Suprapubic skin (tissue), 4 donors: ENCODE results near the gene RAP1A. TPM values are rescaled to one million over a fixed set of nuclear protein-coding genes. Genes with fewer than 3 reads are reported as not detected.
A peak's percentile ranks its signal among the peaks of the same experiment; 100 is the strongest.

Experiments used
- DNase-seq, 2 donors: peaks; one replicate each; pipeline ENCODE4 v3.0.0-alpha.2; 2019; ENCODE audit warnings: low spot score in 2 of 2
- H3K27ac ChIP-seq: fragments of 200-600 bp; sonication (generic); one replicate; pipeline ENCODE4 v1.5.1; 2019
- H3K27me3 ChIP-seq: fragments of 200-600 bp; sonication (generic); one replicate; pipeline ENCODE4 v1.5.1; 2019
- H3K36me3 ChIP-seq: fragments of 200-600 bp; sonication (generic); one replicate; pipeline ENCODE4 v1.5.1; 2019
- H3K4me1 ChIP-seq: fragments of 200-600 bp; sonication (generic); one replicate; pipeline ENCODE4 v1.5.1; 2019
- H3K4me3 ChIP-seq: fragments of 200-600 bp; sonication (generic); one replicate; pipeline ENCODE4 v1.5.1; 2019; ENCODE audit warnings: mild to moderate bottlenecking
- H3K9me3 ChIP-seq: fragments of 200-600 bp; sonication (generic); one replicate; pipeline ENCODE4 v1.5.1; 2019
- EP300 ChIP-seq: sonication (generic); formaldehyde crosslinking; IDR thresholded peaks from one replicate; pipeline ENCODE4 v1.6.1; 2017; ENCODE audit warnings: antibody characterized with exemption
- POLR2A ChIP-seq, 2 donors: fragments of 450-650 bp; IDR thresholded peaks; one replicate each; pipeline ENCODE4 v1.6.1; 2017; ENCODE audit warnings: antibody characterized with exemption in 2 of 2, mild to moderate bottlenecking in 2 of 2, moderate library complexity in 2 of 2
- POLR2AphosphoS5 ChIP-seq, 3 donors: sonication (generic); formaldehyde crosslinking; IDR thresholded peaks; one replicate each; pipeline ENCODE4 v1.6.1; 2017; ENCODE audit warnings: antibody characterized with exemption in 3 of 3
- WGBS: methylation state at CpG from one replicate; pipeline ENCODE4 v1.1.5; 2018; 5-methylcytosine and 5-hydroxymethylcytosine counted together
- total RNA-seq, 4 donors: library from RNA; depleted of rRNA; stranded (reverse); fragments of >200 nt; gene quantifications; one replicate each; pipeline ENCODE4 v1.1.0, GENCODE V29; 2016
- TF ChIP-seq, protein P1 (sequence below), 2 donors: fragments of 200-600 bp in 1 of 2; fragments of 450-650 bp in 1 of 2; sonication (generic) in 1 of 2; IDR thresholded peaks; one replicate each; pipeline ENCODE4 v1.5.1; 2016 to 2019; ENCODE audit warnings: antibody characterized with exemption in 2 of 2, mild to moderate bottlenecking in 1 of 2, moderate library complexity in 1 of 2

Gene RAP1A
- total RNA-seq, 4 donors from 2014 or later = 31.0 to 38.4 (median 35.3) TPM

DNA sequence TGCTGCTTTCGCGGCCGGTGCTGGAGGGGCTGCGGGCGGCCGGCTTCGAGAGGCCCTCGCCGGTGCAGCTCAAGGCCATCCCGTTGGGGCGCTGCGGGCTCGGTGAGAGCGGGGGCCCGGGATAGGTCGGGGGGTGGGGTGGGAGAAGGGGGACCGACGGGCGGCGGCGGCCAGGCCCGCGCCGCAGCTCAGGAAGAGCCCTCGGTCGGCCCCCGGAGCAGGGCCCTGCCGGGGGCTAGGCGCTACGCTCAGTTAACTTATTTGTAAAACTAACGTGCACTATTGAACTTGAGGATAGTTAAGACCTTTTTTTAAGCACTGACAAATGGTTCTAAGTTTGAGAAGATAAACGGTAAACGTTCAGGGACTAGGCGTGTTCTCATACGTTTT is 136.5 kb downstream of the RAP1A start:
- TF ChIP-seq POLR2AphosphoS5 (IDR thresholded peaks at IDR 0.05) (no peak), EP300 (no peak), POLR2A (IDR thresholded peaks at IDR 0.05) (no peak)
- TF ChIP-seq, protein P1, sequence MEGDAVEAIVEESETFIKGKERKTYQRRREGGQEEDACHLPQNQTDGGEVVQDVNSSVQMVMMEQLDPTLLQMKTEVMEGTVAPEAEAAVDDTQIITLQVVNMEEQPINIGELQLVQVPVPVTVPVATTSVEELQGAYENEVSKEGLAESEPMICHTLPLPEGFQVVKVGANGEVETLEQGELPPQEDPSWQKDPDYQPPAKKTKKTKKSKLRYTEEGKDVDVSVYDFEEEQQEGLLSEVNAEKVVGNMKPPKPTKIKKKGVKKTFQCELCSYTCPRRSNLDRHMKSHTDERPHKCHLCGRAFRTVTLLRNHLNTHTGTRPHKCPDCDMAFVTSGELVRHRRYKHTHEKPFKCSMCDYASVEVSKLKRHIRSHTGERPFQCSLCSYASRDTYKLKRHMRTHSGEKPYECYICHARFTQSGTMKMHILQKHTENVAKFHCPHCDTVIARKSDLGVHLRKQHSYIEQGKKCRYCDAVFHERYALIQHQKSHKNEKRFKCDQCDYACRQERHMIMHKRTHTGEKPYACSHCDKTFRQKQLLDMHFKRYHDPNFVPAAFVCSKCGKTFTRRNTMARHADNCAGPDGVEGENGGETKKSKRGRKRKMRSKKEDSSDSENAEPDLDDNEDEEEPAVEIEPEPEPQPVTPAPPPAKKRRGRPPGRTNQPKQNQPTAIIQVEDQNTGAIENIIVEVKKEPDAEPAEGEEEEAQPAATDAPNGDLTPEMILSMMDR (IDR thresholded peaks at IDR 0.05) = no peak

GRCh38 chr1:111758373-111758772 is 138.8 kb downstream of the RAP1A start:
- Histone ChIP-seq H3K4me1 (peaks cover 23% of the 10 kb centered on the region), H3K4me3 (no peak overlapping the region), H3K36me3 (peaks cover 32% of the 10 kb centered on the region), H3K27ac (no peak overlapping the region), H3K9me3 (no peaks in the 10 kb centered on the region), H3K27me3 (no peaks in the 10 kb centered on the region)
- TF ChIP-seq, protein P1 (IDR thresholded peaks at IDR 0.05) = no peak
- TF ChIP-seq POLR2AphosphoS5 (IDR thresholded peaks at IDR 0.05) (no peak), POLR2A (IDR thresholded peaks at IDR 0.05) (no peak), EP300 (no peak)
- no peak for DNase-seq
- WGBS = 66% methylated on average over 2 of the region's 2 CpGs

More for the DNA sequence above, 136.5 kb downstream of the RAP1A start:
- H3K27me3 ChIP-seq = no peaks in the 10 kb centered on the region
- peaks cover 23% of the 10 kb centered on the region for H3K4me1 ChIP-seq
- peak overlapping the region; percentile 90 for H3K27ac ChIP-seq
- no peaks in the 10 kb centered on the region for H3K9me3 ChIP-seq
- H3K4me3 ChIP-seq = peak overlapping the region; percentile 68
- WGBS = 0% methylated on average over 25 of the region's 35 CpGs
- no peak for DNase-seq
- peaks cover 17% of the 10 kb centered on the region for H3K36me3 ChIP-seq

DNA sequence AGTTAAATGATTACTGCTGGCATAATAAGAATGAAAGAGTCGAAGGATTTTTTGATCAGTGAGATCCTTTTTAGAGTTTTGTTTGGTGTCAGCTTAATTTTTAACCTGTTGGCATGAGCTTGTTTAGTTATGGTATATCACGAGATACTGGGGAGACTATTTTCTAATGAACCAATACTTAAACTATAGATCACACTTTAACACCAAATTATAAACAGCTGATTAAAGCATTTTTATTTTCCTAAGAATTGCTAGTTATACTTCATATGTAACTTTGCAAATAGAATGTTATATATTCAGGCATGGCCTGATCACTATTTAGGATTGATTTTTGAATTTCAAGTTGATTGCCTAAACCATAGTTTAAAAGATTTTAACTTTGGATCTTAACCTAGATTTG is 142.1 kb downstream of the RAP1A start:
- Histone ChIP-seq H3K27me3 (no peaks in the 10 kb centered on the region), H3K4me1 (peaks cover 9% of the 10 kb centered on the region), H3K9me3 (no peaks in the 10 kb centered on the region), H3K4me3 (no peak overlapping the region), H3K36me3 (peaks cover 65% of the 10 kb centered on the region), H3K27ac (no peak overlapping the region)
- TF ChIP-seq POLR2A (IDR thresholded peaks at IDR 0.05) = no peak
- TF ChIP-seq, protein P1 (IDR thresholded peaks at IDR 0.05) = no peak
- TF ChIP-seq EP300 = no peak
- TF ChIP-seq POLR2AphosphoS5 (IDR thresholded peaks at IDR 0.05) = no peak
- DNase-seq = no peak
- WGBS = 96% methylated on average over 2 of the region's 2 CpGs

DNA sequence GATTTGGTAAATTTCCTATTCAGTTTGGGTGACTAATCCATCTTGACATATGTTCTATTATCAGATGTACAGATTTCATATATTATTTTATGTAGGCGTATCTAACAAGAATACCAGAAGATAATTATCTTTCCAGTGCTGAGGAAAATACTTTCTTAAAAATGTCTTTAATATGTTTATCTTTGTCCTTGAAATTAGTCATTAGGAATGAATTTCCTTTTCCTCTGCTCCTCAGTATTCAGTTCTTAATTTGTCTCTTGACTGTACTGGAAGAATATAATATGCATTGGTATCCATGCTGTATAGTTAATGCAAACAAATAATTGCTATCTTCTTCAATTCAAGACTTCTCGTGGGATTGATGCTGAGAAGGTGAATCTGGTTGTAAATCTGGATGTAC is 142.7 kb downstream of the RAP1A start:
- Histone ChIP-seq H3K4me1 (peaks cover 3% of the 10 kb centered on the region), H3K4me3 (no peak overlapping the region), H3K27ac (no peak overlapping the region), H3K36me3 (peaks cover 65% of the 10 kb centered on the region), H3K27me3 (no peaks in the 10 kb centered on the region), H3K9me3 (no peaks in the 10 kb centered on the region)
- TF ChIP-seq EP300 = no peak
- TF ChIP-seq, protein P1 (IDR thresholded peaks at IDR 0.05) = no peak
- no peak for TF ChIP-seq POLR2AphosphoS5 (IDR thresholded peaks at IDR 0.05)
- no peak for TF ChIP-seq POLR2A (IDR thresholded peaks at IDR 0.05)
- WGBS = 94% methylated on average over 2 of the region's 2 CpGs
- no peak for DNase-seq

Other genes starting within 250 kb of the RAP1A start
- 10 to 100 TPM in 1 of 4 donors, 1 to 10 TPM in 2, under 1 TPM in 1; 0.93 to 22.9 (median 2.9) TPM for gene OVGP1, start 192.1 kb upstream of the RAP1A start, total RNA-seq
- 10 to 100 TPM; 22.8 to 34.7 (median 33.4) TPM for gene WDR77, start 170.5 kb upstream of the RAP1A start, total RNA-seq
- 100 to 1,000 TPM in 3 of 4 donors, 10 to 100 TPM in 1; 79.6 to 154 (median 140) TPM for gene ATP5PB, start 170.3 kb upstream of the RAP1A start, total RNA-seq
- gene C1orf162, start 145.8 kb upstream of the RAP1A start, total RNA-seq = 10 to 100 TPM in 1 of 4 donors, 1 to 10 TPM in 3; 3.4 to 12.2 (median 5.9) TPM
- 1 to 10 TPM in 1 of 4 donors, under 1 TPM in 2, not detected in 1; 0.64 to 2.0 (median 0.85) TPM for gene ADORA3, start 116.2 kb upstream of the RAP1A start, total RNA-seq
- gene TMIGD3, start 116.2 kb upstream of the RAP1A start, total RNA-seq = 1 to 10 TPM in 1 of 4 donors, not detected in 3; 1.1 TPM
- gene INKA2, start 119.6 kb downstream of the RAP1A start, total RNA-seq = 1 to 10 TPM; 4.1 to 7.3 (median 5.2) TPM
- 10 to 100 TPM; 16.0 to 25.0 (median 21.5) TPM for gene DDX20, start 136.1 kb downstream of the RAP1A start, total RNA-seq